Astrocyte (in vitro differentiated cells and primary cell): ENCODE measurements around the gene ACYP1. TPM values are rescaled to one million over a fixed set of nuclear protein-coding genes. Genes with fewer than 3 reads are reported as not detected.

Experiments used
- DNase-seq: peaks from one replicate; pipeline ENCODE4 v3.0.0-alpha.2; 2010; ENCODE audit warnings: low read depth
- FAIRE-seq: peaks from 2 replicates; lab custom pipeline; 2011; peaks lifted over from hg19 to GRCh38; lab: Jason Lieb, UNC
- H2AFZ ChIP-seq: 2 replicates; pipeline ENCODE4 v1.6.0; 2012; ENCODE audit warnings: low read depth, low read length, inconsistent platforms
- H3K27ac ChIP-seq: 2 replicates; pipeline ENCODE4 v1.5.1; 2011; ENCODE audit warnings: low read depth, low read length, inconsistent platforms
- H3K27me3 ChIP-seq: 2 replicates; pipeline ENCODE4 v1.6.0; 2011; ENCODE audit warnings: low read length, inconsistent platforms; ENCODE audit not compliant: insufficient read depth
- H3K36me3 ChIP-seq: 2 replicates; pipeline ENCODE4 v1.5.1; 2011; ENCODE audit warnings: low read length, inconsistent platforms; ENCODE audit not compliant: insufficient read depth
- H3K4me1 ChIP-seq: 2 replicates; pipeline ENCODE4 v1.5.1; 2011; ENCODE audit warnings: low read length, inconsistent platforms; ENCODE audit not compliant: insufficient read depth
- H3K4me2 ChIP-seq: 2 replicates; pipeline ENCODE4 v1.6.0; 2012; ENCODE audit warnings: low read length, inconsistent platforms
- H3K4me3 ChIP-seq: 2 replicates; pipeline ENCODE4 v1.5.1; 2011; ENCODE audit warnings: low read depth, mild to moderate bottlenecking, low read length, inconsistent platforms; ENCODE audit not compliant: insufficient read depth
- H3K79me2 ChIP-seq: 2 replicates; pipeline ENCODE4 v1.6.0; 2012; ENCODE audit warnings: mild to moderate bottlenecking, low read length, inconsistent platforms; ENCODE audit not compliant: insufficient read depth
- H3K9ac ChIP-seq: 2 replicates; pipeline ENCODE4 v1.6.0; 2012; ENCODE audit warnings: mild to moderate bottlenecking, low read length, inconsistent platforms
- H3K9me3 ChIP-seq: 2 replicates; pipeline ENCODE4 v1.5.1; 2012; ENCODE audit warnings: low read depth, mild to moderate bottlenecking, low read length, inconsistent platforms; ENCODE audit not compliant: insufficient read depth
- H4K20me1 ChIP-seq: 2 replicates; pipeline ENCODE4 v1.6.0; 2012; ENCODE audit warnings: low read length, inconsistent platforms; ENCODE audit not compliant: insufficient read depth
- H3K27ac Mint-ChIP-seq: one replicate; pipeline ENCODE4 v1.8.0; 2021; ENCODE audit warnings: mild to moderate bottlenecking, mixed read lengths; ENCODE audit not compliant: unreplicated experiment
- H3K27me3 Mint-ChIP-seq: one replicate; pipeline ENCODE4 v1.8.0; 2021; ENCODE audit warnings: low read depth, mixed read lengths; ENCODE audit not compliant: unreplicated experiment
- H3K36me3 Mint-ChIP-seq: one replicate; pipeline ENCODE4 v1.8.0; 2021; ENCODE audit warnings: low read depth, mixed read lengths; ENCODE audit not compliant: unreplicated experiment
- H3K4me1 Mint-ChIP-seq: one replicate; pipeline ENCODE4 v1.8.0; 2021; ENCODE audit warnings: low read depth, mixed read lengths; ENCODE audit not compliant: unreplicated experiment
- H3K4me3 Mint-ChIP-seq: one replicate; pipeline ENCODE4 v1.8.0; 2021; ENCODE audit warnings: mild to moderate bottlenecking, moderate library complexity, mixed read lengths; ENCODE audit not compliant: unreplicated experiment
- H3K9me3 Mint-ChIP-seq: one replicate; pipeline ENCODE4 v1.8.0; 2021; ENCODE audit warnings: mild to moderate bottlenecking, mixed read lengths; ENCODE audit not compliant: unreplicated experiment
- CTCF ChIP-seq: IDR thresholded peaks from 2 replicates; pipeline ENCODE4 v1.5.1; 2011; ENCODE audit warnings: low read depth, mild to moderate bottlenecking, inconsistent platforms, low read length, moderate library complexity; ENCODE audit not compliant: insufficient read depth
- EZH2 ChIP-seq: IDR thresholded peaks from 2 replicates; pipeline ENCODE4 v1.6.1; 2012; ENCODE audit warnings: mild to moderate bottlenecking, low read length, inconsistent platforms; ENCODE audit not compliant: insufficient read depth
- total RNA-seq: library from RNA; stranded (reverse); gene quantifications from 2 replicates; pipeline ENCODE4 v1.2.1, GENCODE V29; 2021

ACYP1 gene
- total RNA-seq, 1 donor from 2014 or later = 8.9 TPM

DNA sequence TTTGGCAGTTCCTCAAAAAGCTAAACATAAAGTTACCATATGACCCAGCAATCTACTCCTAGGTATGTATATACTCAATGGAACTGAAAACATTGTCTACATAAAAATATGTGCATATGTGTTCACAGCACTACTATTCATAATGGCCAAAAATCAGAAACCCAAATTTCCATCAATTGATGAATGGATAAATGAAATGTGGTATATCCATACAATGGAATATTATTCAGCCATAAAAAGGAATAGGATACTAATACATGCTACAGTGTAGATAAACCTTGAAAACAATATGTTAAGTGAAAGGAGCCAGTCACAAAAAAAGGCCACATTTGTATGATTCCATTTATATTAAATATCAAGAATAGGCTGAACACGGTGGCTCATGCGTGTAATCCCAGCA is 3.4 kb downstream of the ACYP1 start:
- Histone ChIP-seq H3K4me3 (no peak overlapping the region), H4K20me1 (no peaks in the 10 kb centered on the region), H3K4me1 (peaks cover 6% of the 10 kb centered on the region), H3K9me3 (no peaks in the 10 kb centered on the region), H3K9ac (no peak overlapping the region), H3K36me3 (no peaks in the 10 kb centered on the region), H3K27me3 (no peaks in the 10 kb centered on the region), H3K27ac (no peak overlapping the region), H2AFZ (no peak overlapping the region), H3K4me2 (no peak overlapping the region), H3K79me2 (peaks cover 13% of the 10 kb centered on the region)
- Mint-ChIP-seq H3K4me1 (no peaks in the 10 kb centered on the region), H3K36me3 (no peaks in the 10 kb centered on the region), H3K27me3 (no peaks in the 10 kb centered on the region), H3K9me3 (no peaks in the 10 kb centered on the region), H3K4me3 (no peak overlapping the region), H3K27ac (no peak overlapping the region)
- TF ChIP-seq CTCF (no peak), EZH2 (no peak)
- no peak for DNase-seq
- FAIRE-seq = no peak

GRCh38 chr14:75059642-75060041 is 4.2 kb downstream of the ACYP1 start:
- peaks cover 13% of the 10 kb centered on the region for H3K79me2 ChIP-seq
- Mint-ChIP-seq H3K36me3 (peaks cover under 1% of the 10 kb centered on the region), H3K4me1 (no peaks in the 10 kb centered on the region), H3K27ac (no peak overlapping the region), H3K9me3 (no peaks in the 10 kb centered on the region), H3K27me3 (no peaks in the 10 kb centered on the region), H3K4me3 (no peak overlapping the region)
- no peak overlapping the region for H2AFZ ChIP-seq
- H3K36me3 ChIP-seq = no peaks in the 10 kb centered on the region
- H4K20me1 ChIP-seq = no peaks in the 10 kb centered on the region
- FAIRE-seq (no peak), DNase-seq (peak; percentile 15)
- peaks cover 6% of the 10 kb centered on the region for H3K4me1 ChIP-seq
- no peak overlapping the region for H3K4me2 ChIP-seq
- H3K27ac ChIP-seq = no peak overlapping the region
- no peak overlapping the region for H3K4me3 ChIP-seq
- TF ChIP-seq CTCF (no peak), EZH2 (no peak)
- no peaks in the 10 kb centered on the region for H3K27me3 ChIP-seq
- no peaks in the 10 kb centered on the region for H3K9me3 ChIP-seq
- H3K9ac ChIP-seq = no peak overlapping the region

DNA sequence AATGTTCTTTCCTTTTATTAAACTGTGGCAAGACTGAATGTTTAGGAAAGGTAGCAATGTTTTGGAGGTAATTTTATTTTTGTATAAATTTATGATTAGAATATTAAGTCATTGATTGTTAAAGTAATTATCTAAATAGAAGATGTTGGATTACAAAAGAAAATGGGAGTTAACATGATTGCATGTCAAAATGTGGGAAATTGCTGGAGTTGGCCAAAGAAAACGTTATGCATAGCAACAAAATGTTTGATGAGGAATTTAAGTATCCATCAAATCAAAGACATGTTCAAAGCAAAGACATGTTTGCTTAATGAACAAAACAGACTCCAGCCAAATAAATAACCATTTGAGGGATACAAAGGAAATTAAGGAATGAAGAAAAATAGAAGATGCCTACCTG is 9.4 kb downstream of the ACYP1 start:
- no peak for TF ChIP-seq EZH2
- TF ChIP-seq CTCF = no peak
- Mint-ChIP-seq H3K27ac (no peak overlapping the region), H3K9me3 (peaks cover 2% of the 10 kb centered on the region), H3K4me3 (no peak overlapping the region), H3K36me3 (peaks cover 3% of the 10 kb centered on the region), H3K27me3 (no peaks in the 10 kb centered on the region), H3K4me1 (no peaks in the 10 kb centered on the region)
- FAIRE-seq (no peak), DNase-seq (no peak)
- Histone ChIP-seq H3K79me2 (peaks cover 7% of the 10 kb centered on the region), H3K4me2 (no peak overlapping the region), H3K4me3 (no peak overlapping the region), H3K9ac (no peak overlapping the region), H3K27ac (no peak overlapping the region), H4K20me1 (no peaks in the 10 kb centered on the region), H3K9me3 (no peaks in the 10 kb centered on the region), H2AFZ (no peak overlapping the region), H3K27me3 (no peaks in the 10 kb centered on the region), H3K36me3 (no peaks in the 10 kb centered on the region), H3K4me1 (peaks cover 7% of the 10 kb centered on the region)
